Esophagus (tissue), 2 donors: ENCODE measurements around the gene C11orf91. TPM values are rescaled to one million over a fixed set of nuclear protein-coding genes. Genes with fewer than 3 reads are reported as not detected.
"Not testable (repeated sequence)": the region's sequence is repeated elsewhere in the genome, so short reads cannot be mapped to it uniquely, and the experiment has no call there.

ENCODE experiments used
- H3K27ac ChIP-seq, 2 donors: one replicate each; pipeline ENCODE4 v1.5.1; 2013; ENCODE audit warnings: low read depth in 2 of 2, mild to moderate bottlenecking in 2 of 2, inconsistent platforms in 1 of 2, low read length in 1 of 2, moderate library complexity in 1 of 2
- H3K27me3 ChIP-seq, 2 donors: one replicate each; pipeline ENCODE4 v1.6.1; 2013; ENCODE audit warnings: low read length in 2 of 2, control low read depth in 1 of 2, mild to moderate bottlenecking in 1 of 2; ENCODE audit not compliant: insufficient read depth in 2 of 2, control insufficient read depth in 1 of 2
- H3K36me3 ChIP-seq, 2 donors: one replicate each; pipeline ENCODE4 v1.6.1; 2013; ENCODE audit warnings: low read length in 1 of 2; ENCODE audit not compliant: control insufficient read depth in 2 of 2, insufficient read depth in 2 of 2
- H3K4me1 ChIP-seq, 2 donors: one replicate each; pipeline ENCODE4 v1.6.1; 2013; ENCODE audit warnings: low read length in 1 of 2; ENCODE audit not compliant: control insufficient read depth in 2 of 2, insufficient read depth in 2 of 2
- H3K4me3 ChIP-seq, 2 donors: one replicate each; pipeline ENCODE4 v1.5.1; 2013; ENCODE audit warnings: low read length in 2 of 2, mild to moderate bottlenecking in 2 of 2, low read depth in 1 of 2, moderate library complexity in 1 of 2
- H3K9me3 ChIP-seq, 2 donors: one replicate each; pipeline ENCODE4 v1.6.1; 2013; ENCODE audit warnings: mild to moderate bottlenecking in 2 of 2, low read depth in 1 of 2, low read length in 1 of 2, moderate library complexity in 1 of 2; ENCODE audit not compliant: control insufficient read depth in 2 of 2, insufficient read depth in 1 of 2
- WGBS, 2 donors: extraction: QIAGEN DNeasy Blood & Tissue Kit; methylation state at CpG; one replicate each; pipeline ENCODE4 v1.1.7; 2013; 5-methylcytosine and 5-hydroxymethylcytosine counted together
- polyA plus RNA-seq, 2 donors: library from polyadenylated mRNA; stranded (reverse); fragments of 200-250 nt; gene quantifications; one replicate each; pipeline ENCODE4 v1.2.3, GENCODE V29; 2013
- donor health status: healthy with polysubstance abuse.
- donor health status: Bipolar disorder and iron deficiency.

The C11orf91 gene
- polyA plus RNA-seq, 2 donors: 0.21 to 0.51 TPM

- H3K4me1 ChIP-seq: peaks cover 0 to 2% of the 10 kb centered on the region in 2 donors
- H3K4me3 ChIP-seq: no peak overlapping the region
- H3K9me3 ChIP-seq: no peaks in the 10 kb centered on the region
- H3K36me3 ChIP-seq: peaks cover 11 to 17% of the 10 kb centered on the region in 2 donors
- H3K27me3 ChIP-seq: no peaks in the 10 kb centered on the region
- 54 to 58% methylated on average over 3 of the region's 3 CpGs for WGBS, 2 donors
- no peak overlapping the region for H3K27ac ChIP-seq
These were observed 8.8 kb upstream of the C11orf91 start for GRCh38 chr11:33709466-33709865.

DNA sequence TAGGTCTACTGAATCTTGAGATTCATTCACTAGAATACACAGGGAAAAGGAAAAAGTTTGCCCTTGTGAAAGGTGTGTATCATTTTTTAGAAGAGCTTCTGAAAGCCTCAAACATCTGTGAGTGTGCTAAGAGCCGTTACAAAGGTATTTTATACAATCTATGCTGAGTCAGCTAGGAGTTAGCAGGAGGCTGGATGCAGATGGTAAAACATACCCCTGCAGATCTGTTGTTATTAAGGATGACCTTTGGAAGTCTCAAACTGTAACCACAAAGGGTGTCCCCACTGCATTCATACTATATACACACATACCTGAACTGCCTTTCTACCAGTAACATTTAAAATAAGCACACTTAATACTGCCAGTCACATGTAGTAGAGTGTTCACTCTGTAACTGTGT lies 8.4 kb upstream of the C11orf91 start:
- H3K36me3 ChIP-seq: peaks cover 11 to 15% of the 10 kb centered on the region in 2 donors
- H3K27ac ChIP-seq: no peak overlapping the region

DNA sequence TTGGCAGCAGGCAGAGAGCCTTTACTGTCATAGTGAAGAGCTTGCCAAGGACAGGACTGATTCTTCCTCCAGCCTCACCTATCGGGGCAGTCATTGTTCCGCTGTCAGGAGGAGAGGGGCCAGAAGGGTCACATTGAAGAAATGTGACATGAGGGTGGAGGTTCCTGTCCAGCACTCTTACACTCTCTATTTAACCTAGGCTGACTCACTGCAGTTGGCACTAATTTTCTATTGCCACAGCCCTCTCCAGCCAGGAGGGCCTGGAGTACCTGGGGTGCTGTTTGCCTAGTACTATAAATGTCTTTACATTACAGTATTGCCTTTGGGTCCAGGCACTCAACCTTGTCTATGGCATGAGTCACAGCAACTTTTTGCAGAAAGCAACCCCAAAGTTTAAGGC lies 7.2 kb upstream of the C11orf91 start:
- not testable (repeated sequence) for H3K27me3 ChIP-seq, H3K9me3 ChIP-seq, H3K27ac ChIP-seq, H3K4me3 ChIP-seq, H3K4me1 ChIP-seq
- no CpG with 5 or more reads among the region's 2 CpGs for WGBS, 2 donors
- peaks cover 7 to 12% of the 10 kb centered on the region in 2 donors for H3K36me3 ChIP-seq

More for the DNA sequence above, 8.4 kb upstream of the C11orf91 start:
- WGBS, 2 donors: 74 to 82% methylated on average over 1 of the region's 1 CpG
- peaks cover under 1 to 2% of the 10 kb centered on the region in 2 donors for H3K4me1 ChIP-seq
- H3K4me3 ChIP-seq: no peak overlapping the region
- no peaks in the 10 kb centered on the region for H3K27me3 ChIP-seq
- H3K9me3 ChIP-seq: no peaks in the 10 kb centered on the region

DNA sequence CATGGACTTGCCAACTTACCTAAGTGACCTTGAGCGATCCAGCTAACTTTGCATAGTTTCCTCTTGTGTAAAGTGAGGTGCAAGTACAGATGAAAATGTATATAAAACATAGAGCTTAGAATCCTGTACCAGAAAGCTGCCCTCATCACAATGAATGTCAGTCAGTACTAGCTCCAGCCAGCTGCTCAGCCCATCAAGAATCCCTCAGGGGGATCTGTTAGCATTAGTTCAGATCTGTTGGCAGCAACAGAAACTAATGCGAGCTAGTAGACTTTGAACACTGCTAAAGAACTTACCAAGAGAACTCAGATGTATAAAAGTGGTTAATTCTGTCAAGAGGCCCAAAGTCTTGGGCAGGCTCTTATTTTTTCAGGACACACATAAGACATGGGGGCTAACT lies 6.3 kb upstream of the C11orf91 start:
- Histone ChIP-seq H3K4me3 (no peak overlapping the region), H3K27me3 (no peaks in the 10 kb centered on the region), H3K4me1 (peaks cover 4% of the 10 kb centered on the region in 2 donors), H3K36me3 (peaks cover 7 to 12% of the 10 kb centered on the region in 2 donors), H3K9me3 (no peaks in the 10 kb centered on the region), H3K27ac (no peak overlapping the region)
- 81 to 86% methylated on average over 2 of the region's 2 CpGs for WGBS, 2 donors

DNA sequence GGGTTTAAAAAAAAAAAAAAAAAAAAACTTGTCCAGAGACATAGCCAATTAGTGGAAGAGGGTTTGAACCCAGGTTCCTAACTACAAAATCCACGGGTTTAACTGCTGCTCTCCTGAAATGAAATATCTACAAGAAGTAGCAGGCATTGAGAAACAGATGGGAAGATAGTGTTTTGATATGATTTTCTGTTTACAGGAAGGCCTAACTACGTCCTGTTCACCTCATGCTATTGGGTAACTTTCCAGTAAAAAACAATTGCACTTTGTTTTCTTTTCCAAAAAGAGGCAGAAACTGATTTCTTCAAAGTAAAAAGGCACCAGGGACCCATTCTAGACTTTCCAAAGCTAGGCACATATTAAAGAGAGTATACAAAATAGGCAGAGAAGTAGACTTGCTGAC lies 5.9 kb upstream of the C11orf91 start:
- H3K27ac ChIP-seq: no peak overlapping the region
- no peaks in the 10 kb centered on the region for H3K9me3 ChIP-seq
- peaks cover 4% of the 10 kb centered on the region in 2 donors for H3K4me1 ChIP-seq
- no peaks in the 10 kb centered on the region for H3K27me3 ChIP-seq
- 56 to 61% methylated on average over 2 of the region's 2 CpGs for WGBS, 2 donors
- H3K4me3 ChIP-seq: no peak overlapping the region
- peaks cover 7 to 12% of the 10 kb centered on the region in 2 donors for H3K36me3 ChIP-seq

- Histone ChIP-seq H3K27me3 (no peaks in the 10 kb centered on the region), H3K36me3 (peaks cover 1 to 4% of the 10 kb centered on the region in 2 donors), H3K9me3 (no peaks in the 10 kb centered on the region), H3K4me3 (no peak overlapping the region), H3K27ac (peak overlapping the region; percentile 45 to 70), H3K4me1 (peaks cover 4 to 7% of the 10 kb centered on the region in 2 donors)
- WGBS, 2 donors: 71 to 72% methylated on average over 7 of the region's 7 CpGs
These were observed 3.8 kb upstream of the C11orf91 start for GRCh38 chr11:33704240-33705002.

DNA sequence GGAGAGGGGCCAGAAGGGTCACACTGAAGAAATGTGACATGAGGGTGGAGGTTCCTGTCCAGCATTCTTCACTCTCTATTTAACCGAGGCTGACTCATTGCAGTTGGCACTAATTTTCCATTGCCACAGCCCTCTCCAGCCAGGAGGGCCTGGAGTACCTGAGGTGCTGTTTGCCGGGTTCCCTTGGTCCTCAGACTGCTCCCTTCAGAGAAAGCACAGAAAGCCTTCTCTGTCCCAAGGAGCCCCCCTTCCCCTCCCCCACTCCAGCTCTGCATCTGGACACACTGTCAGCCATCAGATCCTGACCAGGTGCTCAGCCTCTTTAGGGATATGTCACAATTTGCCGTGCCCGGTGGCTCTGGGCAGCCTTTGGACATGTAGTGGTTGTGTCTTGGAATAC lies 3.2 kb upstream of the C11orf91 start:
- peaks cover 0 to 3% of the 10 kb centered on the region in 2 donors for H3K36me3 ChIP-seq
- WGBS, 2 donors: 60 to 64% methylated on average over 4 of the region's 4 CpGs
- H3K9me3 ChIP-seq: no peaks in the 10 kb centered on the region
- H3K4me3 ChIP-seq: no peak overlapping the region
- H3K27me3 ChIP-seq: no peaks in the 10 kb centered on the region
- peaks cover 4 to 10% of the 10 kb centered on the region in 2 donors for H3K4me1 ChIP-seq
- H3K27ac ChIP-seq: peak overlapping the region; percentile 70 to 71

GRCh38 chr11:33703234-33703633 lies 2.6 kb upstream of the C11orf91 start:
- 73 to 75% methylated on average over 5 of the region's 5 CpGs for WGBS, 2 donors
- Histone ChIP-seq H3K4me1 (peaks cover 4 to 10% of the 10 kb centered on the region in 2 donors), H3K27ac (peak overlapping the region; percentile 18 to 79), H3K27me3 (no peaks in the 10 kb centered on the region), H3K36me3 (peaks cover 0 to 3% of the 10 kb centered on the region in 2 donors), H3K4me3 (no peak overlapping the region), H3K9me3 (no peaks in the 10 kb centered on the region)

- peak overlapping the region in 1 of 2 donors; percentile 51 for H3K4me3 ChIP-seq
- peaks cover 4 to 8% of the 10 kb centered on the region in 2 donors for H3K4me1 ChIP-seq
- peak overlapping the region; percentile 92 to 96 for H3K27ac ChIP-seq
- WGBS, 2 donors: 25 to 31% methylated on average over 7 of the region's 7 CpGs
- no peaks in the 10 kb centered on the region for H3K27me3 ChIP-seq
- no peaks in the 10 kb centered on the region for H3K36me3 ChIP-seq
- no peaks in the 10 kb centered on the region for H3K9me3 ChIP-seq
These were observed 940 bp upstream of the C11orf91 start for GRCh38 chr11:33701302-33702230.
